ENCODE measurements around the gene CEL.
"Not testable (repeated sequence)": the region's sequence is repeated elsewhere in the genome, so short reads cannot be mapped to it uniquely, and the experiment has no call there.

The CEL gene

DNA sequence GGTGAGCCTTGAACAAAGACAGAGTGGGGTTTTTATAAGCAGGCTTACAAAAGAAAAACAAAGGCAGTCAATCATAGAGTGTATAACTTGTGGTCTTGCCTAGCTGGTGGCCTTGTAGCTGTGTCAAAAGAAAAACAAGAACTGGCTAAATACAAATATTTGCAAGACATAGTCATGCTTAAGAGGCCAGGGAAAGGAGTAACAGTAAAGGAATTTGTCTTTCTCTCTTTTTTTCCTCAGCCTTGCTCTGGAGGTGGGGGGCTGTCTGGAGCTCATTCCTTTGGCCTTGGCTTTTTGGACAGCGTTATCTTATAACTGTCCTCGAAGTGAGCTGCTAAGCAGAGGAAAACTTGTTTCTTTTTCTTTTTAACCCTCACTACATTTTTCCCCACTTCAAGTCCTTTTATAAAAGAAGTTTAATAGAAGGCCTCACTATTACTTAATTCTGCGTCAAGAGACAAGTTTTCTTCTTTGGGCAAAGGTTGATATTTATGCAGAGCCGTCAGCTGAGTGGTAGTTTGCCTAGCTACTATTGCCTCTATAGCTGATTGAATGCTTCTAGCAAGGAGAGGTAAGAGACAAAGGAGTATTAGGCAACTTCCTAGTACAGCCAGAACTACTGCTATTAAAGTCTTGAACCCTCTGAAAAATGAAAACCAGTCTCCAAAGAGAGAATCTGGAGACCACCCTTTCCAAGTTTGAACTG lies 14.3 kb downstream of the CEL start:
- Histone ChIP-seq H3K4me3 (ENCODE audit: low read length) (peak overlapping the region; percentile 68), H3K9me3 (ENCODE audit: control insufficient read depth, low read length) (no peaks in the 10 kb centered on the region), H3K36me3 (ENCODE audit: control insufficient read depth, insufficient read depth, low read length, severe bottlenecking) (no peaks in the 10 kb centered on the region), H3K27me3 (replicated peaks; ENCODE audit: control insufficient read depth, insufficient read depth, low read length) (peaks cover 9% of the 10 kb centered on the region), H3K4me1 (ENCODE audit: control insufficient read depth, insufficient read depth, low read length) (peaks cover 30% of the 10 kb centered on the region), H3K9ac (ENCODE audit: low read length) (peak overlapping the region; percentile 27)
- peak; percentile 87 for DNase-seq (ENCODE audit: low read depth)

GRCh38 chr9:133076691-133077090 lies 14.9 kb downstream of the CEL start:
- peaks cover 9% of the 10 kb centered on the region for H3K27me3 ChIP-seq (replicated peaks; ENCODE audit: control insufficient read depth, insufficient read depth, low read length)
- no peak overlapping the region for H3K9ac ChIP-seq (ENCODE audit: low read length)
- no peak for DNase-seq (ENCODE audit: low read depth)
- peaks cover 30% of the 10 kb centered on the region for H3K4me1 ChIP-seq (ENCODE audit: control insufficient read depth, insufficient read depth, low read length)
- no peaks in the 10 kb centered on the region for H3K9me3 ChIP-seq (ENCODE audit: control insufficient read depth, low read length)
- H3K4me3 ChIP-seq (ENCODE audit: low read length): no peak overlapping the region
- H3K36me3 ChIP-seq (ENCODE audit: control insufficient read depth, insufficient read depth, low read length, severe bottlenecking): no peaks in the 10 kb centered on the region

GRCh38 chr9:133078486-133078885 lies 16.7 kb downstream of the CEL start:
- no peak overlapping the region for H3K9ac ChIP-seq (ENCODE audit: low read length)
- no peak overlapping the region for H3K4me3 ChIP-seq (ENCODE audit: low read length)
- H3K4me1 ChIP-seq (ENCODE audit: control insufficient read depth, insufficient read depth, low read length): peaks cover 30% of the 10 kb centered on the region
- no peak for DNase-seq (ENCODE audit: low read depth)
- peaks cover 9% of the 10 kb centered on the region for H3K27me3 ChIP-seq (replicated peaks; ENCODE audit: control insufficient read depth, insufficient read depth, low read length)
- H3K36me3 ChIP-seq (ENCODE audit: control insufficient read depth, insufficient read depth, low read length, severe bottlenecking): no peaks in the 10 kb centered on the region
- no peaks in the 10 kb centered on the region for H3K9me3 ChIP-seq (ENCODE audit: control insufficient read depth, low read length)

GRCh38 chr9:133080161-133080560 lies 18.4 kb downstream of the CEL start:
- no peak for DNase-seq (ENCODE audit: low read depth)
- Histone ChIP-seq H3K27me3 (replicated peaks; ENCODE audit: control insufficient read depth, insufficient read depth, low read length) (peaks cover 9% of the 10 kb centered on the region), H3K36me3 (ENCODE audit: control insufficient read depth, insufficient read depth, low read length, severe bottlenecking) (no peaks in the 10 kb centered on the region), H3K4me3 (ENCODE audit: low read length) (no peak overlapping the region), H3K4me1 (ENCODE audit: control insufficient read depth, insufficient read depth, low read length) (peaks cover 18% of the 10 kb centered on the region), H3K9ac (ENCODE audit: low read length) (no peak overlapping the region), H3K9me3 (ENCODE audit: control insufficient read depth, low read length) (no peaks in the 10 kb centered on the region)

- not testable (repeated sequence) for H3K4me1 ChIP-seq (ENCODE audit: control insufficient read depth, insufficient read depth, low read length); DNase-seq (ENCODE audit: low read depth); H3K36me3 ChIP-seq (ENCODE audit: control insufficient read depth, insufficient read depth, low read length, severe bottlenecking); H3K4me3 ChIP-seq (ENCODE audit: low read length); H3K27me3 ChIP-seq (replicated peaks; ENCODE audit: control insufficient read depth, insufficient read depth, low read length); H3K9me3 ChIP-seq (ENCODE audit: control insufficient read depth, low read length); H3K9ac ChIP-seq (ENCODE audit: low read length)
Measured at GRCh38 chr9:133080786-133081779, 19.3 kb downstream of the CEL start.

GRCh38 chr9:133081957-133082644 lies 20.3 kb downstream of the CEL start:
- not testable (repeated sequence) for H3K9ac ChIP-seq (ENCODE audit: low read length); H3K36me3 ChIP-seq (ENCODE audit: control insufficient read depth, insufficient read depth, low read length, severe bottlenecking); DNase-seq (ENCODE audit: low read depth); H3K4me3 ChIP-seq (ENCODE audit: low read length); H3K27me3 ChIP-seq (replicated peaks; ENCODE audit: control insufficient read depth, insufficient read depth, low read length); H3K9me3 ChIP-seq (ENCODE audit: control insufficient read depth, low read length); H3K4me1 ChIP-seq (ENCODE audit: control insufficient read depth, insufficient read depth, low read length)

DNA sequence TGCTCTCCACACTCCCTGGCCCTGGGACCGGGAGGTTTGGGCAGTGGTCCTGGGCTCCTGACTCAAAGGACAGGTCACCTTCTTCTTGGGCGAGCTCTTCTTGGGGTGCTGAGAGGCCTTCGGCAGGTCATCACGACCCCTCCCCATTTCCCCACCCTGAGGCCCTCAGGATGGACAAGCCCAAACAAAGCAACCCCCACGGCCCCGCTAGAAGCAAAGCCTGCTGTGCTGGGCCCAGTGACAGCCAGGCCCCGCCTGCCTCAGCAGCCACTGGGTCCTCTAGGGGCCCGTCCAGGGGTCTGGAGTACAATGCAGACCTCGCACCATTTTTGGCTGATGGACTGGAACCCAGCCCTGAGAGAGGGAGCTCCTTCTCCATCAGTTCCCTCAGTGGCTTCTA lies 21.9 kb downstream of the CEL start:
- H3K4me3 ChIP-seq (ENCODE audit: low read length); DNase-seq (ENCODE audit: low read depth); H3K27me3 ChIP-seq (replicated peaks; ENCODE audit: control insufficient read depth, insufficient read depth, low read length); H3K9ac ChIP-seq (ENCODE audit: low read length); H3K36me3 ChIP-seq (ENCODE audit: control insufficient read depth, insufficient read depth, low read length, severe bottlenecking); H3K4me1 ChIP-seq (ENCODE audit: control insufficient read depth, insufficient read depth, low read length); H3K9me3 ChIP-seq (ENCODE audit: control insufficient read depth, low read length): not testable (repeated sequence)

- H3K9me3 ChIP-seq (ENCODE audit: control insufficient read depth, low read length); H3K36me3 ChIP-seq (ENCODE audit: control insufficient read depth, insufficient read depth, low read length, severe bottlenecking); H3K4me3 ChIP-seq (ENCODE audit: low read length); DNase-seq (ENCODE audit: low read depth); H3K27me3 ChIP-seq (replicated peaks; ENCODE audit: control insufficient read depth, insufficient read depth, low read length); H3K4me1 ChIP-seq (ENCODE audit: control insufficient read depth, insufficient read depth, low read length); H3K9ac ChIP-seq (ENCODE audit: low read length): not testable (repeated sequence)
Measured at GRCh38 chr9:133086212-133086860, 24.6 kb downstream of the CEL start.

GRCh38 chr9:133086894-133087293 lies 25.1 kb downstream of the CEL start:
- H3K9me3 ChIP-seq (ENCODE audit: control insufficient read depth, low read length): no peaks in the 10 kb centered on the region
- no peaks in the 10 kb centered on the region for H3K36me3 ChIP-seq (ENCODE audit: control insufficient read depth, insufficient read depth, low read length, severe bottlenecking)
- no peaks in the 10 kb centered on the region for H3K27me3 ChIP-seq (replicated peaks; ENCODE audit: control insufficient read depth, insufficient read depth, low read length)
- H3K4me1 ChIP-seq (ENCODE audit: control insufficient read depth, insufficient read depth, low read length): peaks cover 4% of the 10 kb centered on the region
- no peak overlapping the region for H3K4me3 ChIP-seq (ENCODE audit: low read length)
- no peak for DNase-seq (ENCODE audit: low read depth)
- H3K9ac ChIP-seq (ENCODE audit: low read length): no peak overlapping the region

DNA sequence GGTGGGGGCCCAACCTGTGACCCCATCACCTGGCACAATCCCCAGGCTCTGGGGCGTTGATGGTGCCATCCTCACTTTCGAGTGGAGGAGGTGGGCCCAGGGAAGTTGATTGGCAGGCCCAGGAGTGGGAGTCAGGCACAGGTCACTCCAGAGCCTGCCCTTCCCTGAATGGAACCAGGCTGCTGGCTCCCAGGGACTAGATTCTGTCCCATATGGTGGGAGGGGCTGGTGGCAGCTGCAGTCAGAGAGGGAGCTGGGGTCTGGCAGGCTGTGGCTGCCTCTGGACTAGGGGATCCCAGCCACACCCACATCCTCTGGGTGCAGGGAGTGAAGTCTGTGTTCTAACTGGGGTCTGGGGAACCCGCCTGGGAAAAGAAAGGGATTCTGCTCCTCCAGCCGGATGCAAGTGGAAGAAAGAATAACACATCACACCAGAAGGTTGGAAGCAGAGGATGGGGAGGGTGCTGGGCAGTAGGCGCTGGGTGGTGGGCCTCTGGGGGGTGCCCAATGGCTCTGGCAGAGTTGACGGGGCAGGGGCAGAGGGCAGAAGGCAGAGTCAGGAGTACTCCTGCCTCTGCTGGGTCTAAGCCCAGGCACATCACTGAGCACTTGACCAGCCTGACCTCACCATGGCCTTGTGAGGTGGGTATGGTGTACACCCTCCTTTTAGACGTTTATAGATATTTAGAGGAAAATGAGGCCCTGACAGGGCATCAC lies 25.8 kb downstream of the CEL start:
- Histone ChIP-seq H3K9ac (ENCODE audit: low read length) (no peak overlapping the region), H3K4me1 (ENCODE audit: control insufficient read depth, insufficient read depth, low read length) (peaks cover 4% of the 10 kb centered on the region), H3K4me3 (ENCODE audit: low read length) (no peak overlapping the region), H3K27me3 (replicated peaks; ENCODE audit: control insufficient read depth, insufficient read depth, low read length) (no peaks in the 10 kb centered on the region), H3K36me3 (ENCODE audit: control insufficient read depth, insufficient read depth, low read length, severe bottlenecking) (no peaks in the 10 kb centered on the region), H3K9me3 (ENCODE audit: control insufficient read depth, low read length) (no peaks in the 10 kb centered on the region)
- DNase-seq (ENCODE audit: low read depth): no peak
